Liver (tissue), 9 donors: ENCODE results near the gene FTO. TPM values are rescaled to one million over a fixed set of nuclear protein-coding genes. Genes with fewer than 3 reads are reported as not detected.

Experiments
- DNase-seq: peaks from one replicate; pipeline ENCODE4 v3.0.0-alpha.2; 2017; ENCODE audit warnings: low spot score
- H3K27ac ChIP-seq, 2 donors: one replicate each; pipeline ENCODE4 v1.7.0; 2013; ENCODE audit warnings: inconsistent platforms in 2 of 2, low read length in 2 of 2, control low read depth in 1 of 2, low read depth in 1 of 2, mild to moderate bottlenecking in 1 of 2
- H3K27me3 ChIP-seq, 4 donors: one replicate each; pipeline versions ENCODE4 v1.6.1 to v1.7.0; 2013; ENCODE audit warnings: low read length in 3 of 4, inconsistent platforms in 1 of 4, mild to moderate bottlenecking in 1 of 4, moderate library complexity in 1 of 4; ENCODE audit not compliant: control insufficient read depth in 4 of 4, insufficient read depth in 4 of 4
- H3K36me3 ChIP-seq, 4 donors: one replicate each; pipeline versions ENCODE4 v1.6.1 to v1.7.0; 2013; ENCODE audit warnings: low read length in 3 of 4, mild to moderate bottlenecking in 3 of 4, low read depth in 1 of 4, moderate library complexity in 1 of 4; ENCODE audit not compliant: control insufficient read depth in 4 of 4, insufficient read depth in 3 of 4
- H3K4me1 ChIP-seq, 4 donors: one replicate each; pipeline versions ENCODE4 v1.6.1 to v1.7.0; 2013; ENCODE audit warnings: low read length in 3 of 4, mild to moderate bottlenecking in 3 of 4, moderate library complexity in 1 of 4; ENCODE audit not compliant: control insufficient read depth in 4 of 4, insufficient read depth in 4 of 4
- H3K4me3 ChIP-seq, 3 donors: one replicate each; pipeline versions ENCODE4 v1.6.1 to v1.7.0; 2013; ENCODE audit warnings: low read length in 3 of 3, control low read depth in 1 of 3, low read depth in 1 of 3, mild to moderate bottlenecking in 1 of 3
- H3K9ac ChIP-seq, 2 donors: one replicate each; pipeline ENCODE4 v1.7.0; 2013; ENCODE audit warnings: low read length in 2 of 2, mild to moderate bottlenecking in 2 of 2, moderate library complexity in 2 of 2, control low read depth in 1 of 2, low read depth in 1 of 2
- H3K9me3 ChIP-seq, 4 donors: one replicate each; pipeline versions ENCODE4 v1.6.1 to v1.7.0; 2013; ENCODE audit warnings: low read length in 3 of 4; ENCODE audit not compliant: control insufficient read depth in 4 of 4
- ATF3 ChIP-seq: IDR thresholded peaks from 2 replicates; pipeline ENCODE4 v1.6.1; 2016; ENCODE audit warnings: antibody characterized with exemption
- CTCF ChIP-seq: fragments of 150-350 bp; IDR thresholded peaks from 2 replicates; pipeline ENCODE4 v1.5.1; 2017; ENCODE audit warnings: improper control_type of control experiment, low read depth, low read length; ENCODE audit not compliant: missing input control
- EGR1 ChIP-seq, 2 donors: IDR thresholded peaks; 2 replicates each; pipeline ENCODE4 v1.6.1; 2016 to 2018; ENCODE audit warnings: antibody characterized with exemption in 2 of 2, low read depth in 2 of 2
- FOXA1 ChIP-seq: IDR thresholded peaks from 2 replicates; pipeline ENCODE4 v1.6.1; 2016; ENCODE audit warnings: antibody characterized with exemption
- FOXA2 ChIP-seq: IDR thresholded peaks from 2 replicates; pipeline ENCODE4 v1.6.1; 2016; ENCODE audit warnings: antibody characterized with exemption
- GABPA ChIP-seq, 2 donors: IDR thresholded peaks in 1 of 2; conservative IDR thresholded peaks in 1 of 2; 2 replicates each; pipeline ENCODE4 v1.6.1; 2016; ENCODE audit warnings: antibody characterized with exemption in 2 of 2, mild to moderate bottlenecking in 1 of 2, moderate library complexity in 1 of 2
- HNF4A ChIP-seq, 2 donors: conservative IDR thresholded peaks; 2 replicates each; pipeline ENCODE4 v1.6.1; 2016; ENCODE audit warnings: antibody characterized with exemption in 2 of 2, mild to moderate bottlenecking in 2 of 2
- HNF4G ChIP-seq: IDR thresholded peaks from 2 replicates; pipeline ENCODE4 v1.6.1; 2016; ENCODE audit warnings: antibody characterized with exemption
- JUND ChIP-seq, 2 donors: IDR thresholded peaks; 2 replicates each; pipeline ENCODE4 v1.6.1; 2016; ENCODE audit warnings: antibody characterized with exemption in 2 of 2
- MAX ChIP-seq: IDR thresholded peaks from 2 replicates; pipeline ENCODE4 v1.6.1; 2016; ENCODE audit warnings: antibody characterized with exemption
- NR2F2 ChIP-seq: IDR thresholded peaks from 2 replicates; pipeline ENCODE4 v1.6.1; 2016; ENCODE audit warnings: antibody characterized with exemption
- RAD21 ChIP-seq, 2 donors: IDR thresholded peaks; 2 replicates each; pipeline ENCODE4 v1.6.1; 2016; ENCODE audit warnings: antibody characterized with exemption in 2 of 2, mild to moderate bottlenecking in 2 of 2
- REST ChIP-seq: IDR thresholded peaks from 2 replicates; pipeline ENCODE4 v1.6.1; 2016; ENCODE audit warnings: antibody characterized with exemption, mild to moderate bottlenecking
- RXRA ChIP-seq, 2 donors: IDR thresholded peaks; 2 replicates each; pipeline ENCODE4 v1.6.1; 2017 to 2018; ENCODE audit warnings: antibody characterized with exemption in 2 of 2, mild to moderate bottlenecking in 1 of 2
- SP1 ChIP-seq: IDR thresholded peaks from 2 replicates; pipeline ENCODE4 v1.6.1; 2018; ENCODE audit warnings: antibody characterized with exemption, mild to moderate bottlenecking
- YY1 ChIP-seq: IDR thresholded peaks from 2 replicates; pipeline ENCODE4 v1.6.1; 2016; ENCODE audit warnings: antibody characterized with exemption, mild to moderate bottlenecking
- ZBTB33 ChIP-seq: IDR thresholded peaks from 2 replicates; pipeline ENCODE4 v1.6.1; 2016; ENCODE audit warnings: antibody characterized with exemption
- WGBS: extraction: QIAGEN DNeasy Blood & Tissue Kit; methylation state at CpG from one replicate; pipeline ENCODE4 v1.1.7; 2013; 5-methylcytosine and 5-hydroxymethylcytosine counted together
- polyA plus RNA-seq, 2 donors: library from polyadenylated mRNA; stranded (reverse) in 1 of 2; unstranded in 1 of 2; fragments of 200-250 nt in 1 of 2; fragments of >200 nt in 1 of 2; fragmentation: Nextera tagmentation in 1 of 2; extraction: Ambion mirVana in 1 of 2; gene quantifications; one replicate each; pipeline versions ENCODE4 v1.2.1 to v1.2.3, GENCODE V29; 2013 to 2015
- total RNA-seq, 2 donors: library from RNA; depleted of rRNA; stranded (reverse); fragments of >200 nt; gene quantifications; one replicate each; pipeline ENCODE4 v1.2.3, GENCODE V29; 2014
- donor health status: healthy.
- donor health status: healthy.
- donor health status: healthy.
- donor health status: healthy.
- donor health status: healthy.

FTO gene
- total and polyA plus RNA-seq, 4 donors = 12.0 to 54.2 (median 24.6) TPM

GRCh38 chr16:53872248-53873221 is 168.6 kb downstream of the FTO start:
- Histone ChIP-seq H3K9ac (no peak overlapping the region), H3K36me3 (peaks cover 0 to 3% (median 1%) of the 10 kb centered on the region in 4 donors), H3K4me3 (no peak overlapping the region), H3K27me3 (no peaks in the 10 kb centered on the region), H3K9me3 (peaks cover 0 to 4% (median 0%) of the 10 kb centered on the region in 4 donors), H3K27ac (no peak overlapping the region), H3K4me1 (no peaks in the 10 kb centered on the region)
- no peak for DNase-seq
- no peak for TF ChIP-seq FOXA2
- TF ChIP-seq CTCF = no peak
- no peak for TF ChIP-seq RAD21 (IDR thresholded peaks at IDR 0.05)
- no peak for TF ChIP-seq FOXA1
- TF ChIP-seq REST = no peak
- no peak for TF ChIP-seq RXRA (IDR thresholded peaks at IDR 0.05)
- TF ChIP-seq ATF3 = no peak
- TF ChIP-seq HNF4G = no peak
- TF ChIP-seq HNF4A (conservative IDR thresholded peaks at IDR 0.05) = no peak
- no peak for TF ChIP-seq EGR1 (IDR thresholded peaks at IDR 0.05; ENCODE audit: low read depth in 2 of 2)
- no peak for TF ChIP-seq YY1
- no peak for TF ChIP-seq JUND (IDR thresholded peaks at IDR 0.05)
- no peak for TF ChIP-seq ZBTB33
- no peak for TF ChIP-seq SP1
- TF ChIP-seq GABPA (IDR thresholded peaks at IDR 0.05 in 1 of 2, conservative IDR thresholded peaks at IDR 0.05 in 1 of 2) = no peak
- no peak for TF ChIP-seq MAX
- no peak for TF ChIP-seq NR2F2
- WGBS = 88% methylated on average over 1 of the region's 1 CpG
